ENCODE results near the gene COL4A1. TPM values are rescaled to one million over a fixed set of nuclear protein-coding genes. Genes with fewer than 3 reads are reported as not detected.
A peak's percentile ranks its signal among the peaks of the same experiment; 100 is the strongest.

COL4A1 gene
- total and polyA plus RNA-seq, 11 donors, result 52.6 to 428 (median 184) TPM

- no peaks in the 10 kb centered on the region for H3K27me3 ChIP-seq
- H3K9me3 ChIP-seq, result no peaks in the 10 kb centered on the region
- WGBS, 4 donors, result 44 to 68% (median 59%) methylated on average over 1 of the region's 1 CpG
- peak overlapping the region in 2 of 12 donors; percentile 6 to 82 for H3K27ac ChIP-seq
- H3K36me3 ChIP-seq, result peaks cover 0 to 13% (median 2%) of the 10 kb centered on the region in 9 donors
- no peak for TF ChIP-seq POLR2A (IDR thresholded peaks at IDR 0.05)
- TF ChIP-seq CTCF (IDR thresholded peaks at IDR 0.05), result no peak
- peak in 1 of 5 donors; percentile 10 for DNase-seq
- no peak for ATAC-seq
- intact Hi-C loops (cut with DNase I), result no loop called here
- H3K4me3 ChIP-seq, result no peak overlapping the region
- peaks cover 6 to 100% (median 66%) of the 10 kb centered on the region in 12 donors for H3K4me1 ChIP-seq
Measured at GRCh38 chr13:110282316-110282841, 24.6 kb downstream of the COL4A1 start.

- H3K27me3 ChIP-seq, result no peaks in the 10 kb centered on the region
- TF ChIP-seq POLR2A (IDR thresholded peaks at IDR 0.05), result no peak
- no peak for TF ChIP-seq CTCF (IDR thresholded peaks at IDR 0.05)
- peak in 1 of 5 donors; percentile 10 for DNase-seq
- H3K36me3 ChIP-seq, result peaks cover 0 to 13% (median 2%) of the 10 kb centered on the region in 9 donors
- H3K27ac ChIP-seq, result peak overlapping the region in 11 of 12 donors; percentile 2 to 82 (median 28)
- WGBS, 4 donors, result 88 to 94% (median 91%) methylated on average over 5 of the region's 5 CpGs
- H3K4me3 ChIP-seq, result no peak overlapping the region
- ATAC-seq, result no peak
- H3K9me3 ChIP-seq, result no peaks in the 10 kb centered on the region
- H3K4me1 ChIP-seq, result peaks cover 4 to 100% (median 66%) of the 10 kb centered on the region in 12 donors
- intact Hi-C loops (cut with DNase I), result no loop called here
Measured at GRCh38 chr13:110281736-110282135, 25.2 kb downstream of the COL4A1 start.

- ATAC-seq (peak; percentile 32 to 59 (median 54)), DNase-seq (peak in 2 of 5 donors; percentile 31 to 70)
- H3K4me3 ChIP-seq, result no peak overlapping the region
- peaks cover 0 to 100% (median 65%) of the 10 kb centered on the region in 12 donors for H3K4me1 ChIP-seq
- H3K27me3 ChIP-seq, result no peaks in the 10 kb centered on the region
- 61 to 72% (median 65%) methylated on average over 6 to 7 of the region's 7 CpGs for WGBS, 4 donors
- peaks cover 0 to 13% (median under 1%) of the 10 kb centered on the region in 9 donors for H3K36me3 ChIP-seq
- no peaks in the 10 kb centered on the region for H3K9me3 ChIP-seq
- TF ChIP-seq POLR2A (IDR thresholded peaks at IDR 0.05), result no peak
- intact Hi-C loops (cut with DNase I), result no loop called here
- peak overlapping the region in 11 of 12 donors; percentile 2 to 82 (median 28) for H3K27ac ChIP-seq
Measured at GRCh38 chr13:110280985-110281688, 25.8 kb downstream of the COL4A1 start.

GRCh38 chr13:110280231-110280813 is 26.6 kb downstream of the COL4A1 start:
- peaks cover 0 to 12% (median 0%) of the 10 kb centered on the region in 9 donors for H3K36me3 ChIP-seq
- H3K4me1 ChIP-seq, result peaks cover 0 to 100% (median 66%) of the 10 kb centered on the region in 12 donors
- ATAC-seq (no peak), DNase-seq (peak in 1 of 5 donors; percentile 11)
- no peaks in the 10 kb centered on the region for H3K27me3 ChIP-seq
- no peak overlapping the region for H3K4me3 ChIP-seq
- 82 to 86% (median 85%) methylated on average over 9 of the region's 9 CpGs for WGBS, 4 donors
- intact Hi-C loops (cut with DNase I), result no loop called here
- no peaks in the 10 kb centered on the region for H3K9me3 ChIP-seq
- TF ChIP-seq POLR2A (IDR thresholded peaks at IDR 0.05) (no peak), CTCF (IDR thresholded peaks at IDR 0.05) (no peak)
- peak overlapping the region in 10 of 12 donors; percentile 2 to 82 (median 30) for H3K27ac ChIP-seq

All from heart left ventricle (tissue), 16 donors.